ENCODE data around the gene TTC6. TPM values are rescaled to one million over a fixed set of nuclear protein-coding genes. Genes with fewer than 3 reads are reported as not detected.
A peak's percentile ranks its signal among the peaks of the same experiment; 100 is the strongest.
"Not testable (repeated sequence)": the region's sequence is repeated elsewhere in the genome, so short reads cannot be mapped to it uniquely, and the experiment has no call there.

Gene TTC6
- polyA plus RNA-seq, 1 experiment: not detected

DNA sequence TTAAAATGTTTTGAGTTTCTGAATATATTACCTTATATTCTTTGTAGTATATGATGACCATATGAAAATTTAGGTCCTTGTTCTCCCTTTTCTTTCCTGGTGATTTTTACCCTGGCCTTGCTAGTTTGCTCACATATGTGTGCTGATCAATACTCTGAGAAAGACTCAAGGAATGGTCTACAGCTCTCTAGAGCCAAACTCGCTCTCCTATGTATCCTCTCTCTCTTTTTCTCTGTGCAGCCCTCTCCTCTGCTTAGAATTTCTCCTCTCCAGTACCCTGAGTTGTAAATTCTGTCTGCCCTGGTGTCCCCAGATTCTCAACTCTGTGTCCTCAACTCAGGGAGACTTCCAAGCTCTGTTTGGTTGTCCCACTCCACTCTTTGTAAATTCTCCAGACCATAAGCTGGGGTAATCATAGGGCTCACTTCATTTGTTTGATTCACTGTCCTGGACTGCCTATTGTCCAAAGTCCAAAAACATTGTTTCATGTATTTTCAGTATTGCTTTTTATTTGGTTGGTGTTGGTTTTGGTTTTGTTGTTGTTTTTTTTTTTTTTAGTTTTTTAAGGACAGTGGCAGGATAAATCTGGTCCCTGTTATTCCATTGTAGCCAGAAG lies 41.4 kb upstream of the TTC6 start:
- CTCF ChIA-PET: no interaction called here

DNA sequence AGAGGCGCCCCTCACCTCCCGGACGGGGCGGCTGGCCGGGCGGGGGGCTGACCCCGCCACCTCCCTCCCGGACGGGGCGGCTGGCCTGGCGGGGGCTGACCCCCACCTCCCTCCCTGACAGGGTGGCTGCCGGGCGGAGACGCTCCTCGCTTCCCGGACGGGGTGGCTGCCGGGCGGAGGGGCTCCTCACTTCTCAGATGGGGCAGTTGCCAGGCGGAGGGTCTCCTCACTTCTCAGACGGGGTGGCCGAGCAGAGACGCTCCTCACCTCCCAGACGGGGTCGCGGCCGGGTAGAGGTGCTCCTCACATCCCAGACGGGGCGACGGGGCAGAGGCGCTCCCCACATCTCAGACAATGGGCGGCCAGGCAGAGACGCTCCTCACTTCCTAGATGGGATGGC lies 39.8 kb upstream of the TTC6 start:
- H3K4me3 ChIP-seq (ENCODE audit: low read depth, low read length); H3K36me3 ChIP-seq (ENCODE audit: control insufficient read depth, insufficient read depth, low read length); POLR2A ChIA-PET; CTCF ChIA-PET; DNase-seq (ENCODE audit: low read depth); H3K27me3 ChIP-seq (ENCODE audit: control insufficient read depth, insufficient read depth, low read length): not testable (repeated sequence)

More for the DNA sequence above, 41.4 kb upstream of the TTC6 start:
- TF ChIP-seq, protein P1, sequence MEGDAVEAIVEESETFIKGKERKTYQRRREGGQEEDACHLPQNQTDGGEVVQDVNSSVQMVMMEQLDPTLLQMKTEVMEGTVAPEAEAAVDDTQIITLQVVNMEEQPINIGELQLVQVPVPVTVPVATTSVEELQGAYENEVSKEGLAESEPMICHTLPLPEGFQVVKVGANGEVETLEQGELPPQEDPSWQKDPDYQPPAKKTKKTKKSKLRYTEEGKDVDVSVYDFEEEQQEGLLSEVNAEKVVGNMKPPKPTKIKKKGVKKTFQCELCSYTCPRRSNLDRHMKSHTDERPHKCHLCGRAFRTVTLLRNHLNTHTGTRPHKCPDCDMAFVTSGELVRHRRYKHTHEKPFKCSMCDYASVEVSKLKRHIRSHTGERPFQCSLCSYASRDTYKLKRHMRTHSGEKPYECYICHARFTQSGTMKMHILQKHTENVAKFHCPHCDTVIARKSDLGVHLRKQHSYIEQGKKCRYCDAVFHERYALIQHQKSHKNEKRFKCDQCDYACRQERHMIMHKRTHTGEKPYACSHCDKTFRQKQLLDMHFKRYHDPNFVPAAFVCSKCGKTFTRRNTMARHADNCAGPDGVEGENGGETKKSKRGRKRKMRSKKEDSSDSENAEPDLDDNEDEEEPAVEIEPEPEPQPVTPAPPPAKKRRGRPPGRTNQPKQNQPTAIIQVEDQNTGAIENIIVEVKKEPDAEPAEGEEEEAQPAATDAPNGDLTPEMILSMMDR (IDR thresholded peaks at IDR 0.05; ENCODE audit: insufficient read depth, low read depth, low read length): no peak
- H3K27me3 ChIP-seq (ENCODE audit: control insufficient read depth, insufficient read depth, low read length): no peaks in the 10 kb centered on the region
- POLR2A ChIA-PET: no interaction called here
- DNase-seq (ENCODE audit: low read depth): no peak
- H3K4me3 ChIP-seq (ENCODE audit: low read depth, low read length): no peak overlapping the region
- H3K36me3 ChIP-seq (ENCODE audit: control insufficient read depth, insufficient read depth, low read length): no peaks in the 10 kb centered on the region

DNA sequence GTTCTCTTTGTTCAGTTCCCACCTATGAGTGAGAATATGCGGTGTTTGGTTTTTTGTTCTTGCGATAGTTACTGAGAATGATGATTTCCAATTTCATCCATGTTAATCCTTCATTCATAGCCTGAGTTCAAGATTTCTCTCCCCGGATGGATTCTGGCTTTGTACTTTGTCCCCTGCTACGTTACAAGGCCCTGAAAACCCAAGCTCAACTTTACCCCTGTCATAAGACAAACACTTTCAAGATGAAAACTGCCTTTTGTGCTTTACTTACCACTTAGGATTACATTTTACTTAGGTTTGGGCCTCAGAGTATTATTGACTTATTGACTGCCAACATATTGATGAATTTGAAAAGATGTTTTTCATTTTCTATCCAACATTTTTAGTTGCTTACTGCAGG lies 36.7 kb upstream of the TTC6 start:
- no peak for DNase-seq (ENCODE audit: low read depth)
- no peaks in the 10 kb centered on the region for H3K36me3 ChIP-seq (ENCODE audit: control insufficient read depth, insufficient read depth, low read length)
- POLR2A ChIA-PET: no interaction called here
- CTCF ChIA-PET: no interaction called here
- H3K27me3 ChIP-seq (ENCODE audit: control insufficient read depth, insufficient read depth, low read length): no peaks in the 10 kb centered on the region
- H3K4me3 ChIP-seq (ENCODE audit: low read depth, low read length): no peak overlapping the region
- TF ChIP-seq, protein P1 (IDR thresholded peaks at IDR 0.05; ENCODE audit: insufficient read depth, low read depth, low read length): no peak

DNA sequence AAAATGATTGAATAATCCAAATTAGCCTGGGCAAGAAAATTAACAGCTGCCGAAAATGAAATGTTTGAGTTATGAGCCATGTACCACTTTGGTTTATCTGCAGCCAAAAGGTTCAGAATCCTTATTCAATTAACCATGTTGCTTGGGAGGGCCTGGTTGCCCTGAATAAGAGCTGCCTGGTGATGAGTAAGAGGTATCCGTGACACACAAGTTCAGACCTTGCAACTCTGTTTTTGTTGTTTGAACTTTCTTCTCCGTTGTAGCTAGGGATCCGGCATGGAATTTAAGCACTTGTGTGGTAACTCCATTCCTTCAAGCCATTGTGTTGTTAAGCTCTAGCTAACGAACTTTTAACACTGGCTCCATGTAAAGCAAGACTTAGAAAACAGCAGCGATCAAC lies 36.0 kb upstream of the TTC6 start:
- POLR2A ChIA-PET: no interaction called here
- no peaks in the 10 kb centered on the region for H3K27me3 ChIP-seq (ENCODE audit: control insufficient read depth, insufficient read depth, low read length)
- no peak overlapping the region for H3K4me3 ChIP-seq (ENCODE audit: low read depth, low read length)
- TF ChIP-seq, protein P1 (IDR thresholded peaks at IDR 0.05; ENCODE audit: insufficient read depth, low read depth, low read length): no peak
- no peaks in the 10 kb centered on the region for H3K36me3 ChIP-seq (ENCODE audit: control insufficient read depth, insufficient read depth, low read length)
- DNase-seq (ENCODE audit: low read depth): no peak
- CTCF ChIA-PET: no interaction called here

DNA sequence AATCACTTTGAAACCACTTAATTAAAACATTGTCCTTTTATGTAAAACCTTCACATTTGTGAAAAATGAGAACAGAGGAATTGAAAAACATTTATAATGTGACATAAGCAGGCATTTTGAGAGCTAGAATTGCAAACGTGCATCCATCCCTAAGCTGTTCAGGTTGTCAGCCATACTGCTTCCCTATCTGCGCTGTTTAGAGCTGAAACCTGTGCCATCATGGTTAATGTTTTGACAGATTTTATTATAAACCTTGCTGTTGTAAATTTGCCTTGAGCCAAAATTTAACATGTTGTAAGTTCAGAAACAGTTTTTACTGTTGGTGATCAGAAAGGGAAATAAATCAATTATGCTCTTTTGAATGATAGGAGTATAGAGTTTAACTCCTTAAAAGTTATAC lies 32.2 kb upstream of the TTC6 start:
- H3K4me3 ChIP-seq (ENCODE audit: low read depth, low read length): no peak overlapping the region
- TF ChIP-seq, protein P1 (IDR thresholded peaks at IDR 0.05; ENCODE audit: insufficient read depth, low read depth, low read length): no peak
- POLR2A ChIA-PET: no interaction called here
- H3K27me3 ChIP-seq (ENCODE audit: control insufficient read depth, insufficient read depth, low read length): no peaks in the 10 kb centered on the region
- CTCF ChIA-PET: interaction anchor here (0.7 kb wide), 1 partner anchor 660 kb away, joined by 3 read pairs; no protein-coding TSS in a partner anchor
- no peak for DNase-seq (ENCODE audit: low read depth)
- no peaks in the 10 kb centered on the region for H3K36me3 ChIP-seq (ENCODE audit: control insufficient read depth, insufficient read depth, low read length)

DNA sequence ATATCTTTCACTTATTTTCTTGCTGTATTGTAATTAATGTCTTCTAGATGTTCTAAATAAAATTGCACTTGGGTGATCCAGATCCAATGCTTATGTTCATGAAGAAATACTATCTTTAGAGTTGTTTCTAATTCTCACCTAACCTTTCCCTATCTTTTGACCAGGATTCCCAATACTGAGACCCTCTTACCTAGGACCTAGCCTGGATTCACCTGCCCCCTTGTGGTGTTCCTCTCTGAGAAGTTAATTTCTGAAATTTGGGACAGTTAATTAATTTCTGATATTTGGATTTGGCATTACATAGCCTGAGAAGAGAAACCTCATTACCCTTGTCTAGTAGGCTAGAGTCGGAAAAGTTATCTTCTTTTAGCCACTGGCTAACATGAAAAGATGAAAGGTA lies 29.9 kb upstream of the TTC6 start:
- ChIA-PET POLR2A (no interaction called here), CTCF (interaction anchor here (0.7 kb wide), 1 partner anchor 84 kb away, joined by 3 read pairs; no protein-coding TSS in a partner anchor)
- TF ChIP-seq, protein P1 (IDR thresholded peaks at IDR 0.05; ENCODE audit: insufficient read depth, low read depth, low read length): 0 out of 2 replicates have a peak, but pooled peaks have one; percentile 17
- Histone ChIP-seq H3K4me3 (ENCODE audit: low read depth, low read length) (no peak overlapping the region), H3K36me3 (ENCODE audit: control insufficient read depth, insufficient read depth, low read length) (no peaks in the 10 kb centered on the region), H3K27me3 (ENCODE audit: control insufficient read depth, insufficient read depth, low read length) (no peaks in the 10 kb centered on the region)
- no peak for DNase-seq (ENCODE audit: low read depth)
